Kidney capillary endothelial cell (primary cell): ENCODE measurements around the gene DNTT.
"Not testable (repeated sequence)": the region's sequence is repeated elsewhere in the genome, so short reads cannot be mapped to it uniquely, and the experiment has no call there.

ENCODE experiments used
- DNase-seq: peaks from one replicate; pipeline ENCODE4 v3.0.0-alpha.2; 2018; ENCODE audit warnings: low spot score

The DNTT gene

DNA sequence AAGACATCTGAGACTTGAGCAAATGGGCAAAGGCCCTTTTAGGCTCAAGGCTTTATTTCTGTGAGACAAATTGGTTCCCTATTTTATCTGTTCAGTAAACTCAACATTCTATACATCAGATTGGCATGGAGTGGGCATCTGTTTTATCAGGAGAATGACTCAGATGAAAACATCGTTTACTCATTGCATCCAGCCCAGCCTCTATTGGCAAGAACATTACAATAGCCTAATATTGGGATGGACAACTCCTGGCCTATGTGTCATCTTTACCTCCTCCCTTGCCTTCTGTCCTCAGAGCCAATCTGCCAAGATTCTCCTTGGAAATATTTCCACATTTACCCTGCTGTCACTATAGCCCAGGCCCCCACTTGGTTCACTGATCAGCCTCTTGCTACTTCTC lies 27.4 kb upstream of the DNTT start:
- no peak for DNase-seq

DNA sequence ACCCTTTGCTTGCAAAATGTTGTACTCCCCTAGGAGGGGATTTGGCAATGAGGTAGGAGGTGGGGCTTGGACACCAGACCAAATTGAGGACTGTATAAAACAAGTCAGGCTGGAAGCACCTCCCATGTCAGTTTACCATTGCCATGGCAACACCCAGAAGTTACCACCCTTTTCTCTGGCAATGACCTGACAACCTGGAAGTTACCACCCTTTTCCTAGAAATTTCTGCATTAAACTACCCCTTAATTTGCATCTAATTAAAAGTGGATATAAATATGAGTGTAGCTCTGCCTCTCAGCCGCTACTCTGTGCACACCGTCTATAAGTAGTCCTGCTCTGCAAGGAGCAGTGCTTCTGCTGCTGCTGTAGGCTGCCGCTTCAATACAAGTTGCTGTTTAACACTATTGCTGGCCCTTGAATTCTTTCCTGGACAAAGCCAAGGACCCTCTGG lies 25.0 kb upstream of the DNTT start:
- DNase-seq: no peak

DNA sequence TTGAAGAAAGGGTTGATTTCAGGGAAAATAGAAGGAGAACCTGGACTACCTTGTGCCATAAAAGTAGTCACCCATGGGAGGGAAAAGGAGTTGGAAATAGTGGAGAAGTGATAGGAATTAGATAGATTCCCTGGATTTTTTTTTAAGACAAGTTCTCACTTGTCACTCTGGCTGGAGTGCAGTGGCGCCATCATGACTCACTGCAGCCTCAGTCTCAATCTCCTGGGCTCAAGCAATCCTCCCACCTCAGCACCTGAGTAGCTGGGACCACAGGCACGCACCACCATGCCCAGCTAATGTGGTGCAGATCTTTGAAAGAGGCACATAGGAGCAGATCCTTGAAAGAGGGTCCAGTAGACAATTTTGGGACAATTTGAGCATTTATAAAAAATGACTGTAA lies 23.4 kb upstream of the DNTT start:
- DNase-seq: no peak

DNA sequence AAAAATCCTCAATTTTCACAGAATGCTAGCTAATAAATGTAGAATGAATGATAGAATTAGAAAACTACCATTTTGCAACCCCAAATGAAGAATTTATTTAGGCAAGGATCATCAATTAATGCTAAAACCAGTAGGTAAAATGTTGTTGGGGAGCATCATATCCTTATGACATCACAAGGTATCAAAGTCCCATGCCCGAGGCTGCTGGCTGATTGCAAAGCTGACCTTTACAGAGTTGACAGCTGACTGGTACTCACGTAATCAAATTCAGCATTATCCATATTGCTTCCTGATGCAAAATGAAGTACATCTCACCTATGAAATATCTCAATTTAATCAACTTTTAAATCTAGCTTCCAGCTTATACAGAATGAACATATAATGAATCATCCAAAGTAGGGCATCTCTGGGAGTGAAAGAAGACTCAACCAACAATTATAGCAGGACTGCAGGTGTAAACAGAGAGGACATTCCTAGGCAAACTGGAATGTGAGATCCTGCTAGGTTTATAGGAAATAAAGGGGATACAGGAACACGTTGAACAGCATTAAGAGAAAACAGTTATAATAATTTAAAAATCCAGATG lies 22.7 kb upstream of the DNTT start:
- no peak for DNase-seq

GRCh38 chr10:96283351-96283750 lies 20.9 kb upstream of the DNTT start:
- DNase-seq: no peak

DNA sequence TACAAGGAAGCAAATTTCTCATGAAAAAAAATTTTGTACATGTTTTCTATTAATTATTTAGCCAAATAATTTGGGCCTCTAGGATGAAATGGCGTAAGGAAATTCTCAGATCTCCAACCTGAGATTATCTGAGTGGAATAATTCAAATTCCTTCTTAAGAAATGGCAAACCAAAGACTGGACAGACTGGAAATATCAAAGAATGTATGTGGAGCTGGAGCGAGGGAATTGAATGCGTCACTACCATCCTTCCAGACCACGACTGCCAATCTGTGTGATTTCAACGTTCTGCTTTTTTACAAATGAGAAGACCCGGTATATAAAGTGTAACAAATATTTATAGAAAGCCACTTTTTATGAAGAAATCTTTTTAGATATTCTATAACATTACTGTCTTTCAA lies 20.5 kb upstream of the DNTT start:
- no peak for DNase-seq

DNA sequence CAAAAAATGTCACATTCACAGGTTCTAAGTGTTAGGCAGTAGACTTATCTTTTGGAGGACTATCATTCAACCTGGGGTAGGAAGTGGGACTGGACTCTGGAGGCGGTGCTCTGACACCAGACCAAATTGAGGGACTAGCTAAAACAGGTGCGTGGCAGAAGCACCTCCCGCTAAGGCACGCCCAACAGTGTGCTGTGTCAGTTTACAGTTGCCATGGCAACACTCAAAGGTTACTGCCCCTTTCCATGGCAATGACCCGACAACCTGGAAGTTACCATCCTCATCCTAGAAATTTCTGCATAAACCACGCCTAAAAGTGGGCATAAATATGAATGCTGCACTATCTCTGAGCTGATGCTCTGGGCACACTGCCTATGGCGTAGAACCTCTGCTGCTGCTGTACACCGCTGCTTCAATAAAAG lies 18.9 kb upstream of the DNTT start:
- DNase-seq: no peak

GRCh38 chr10:96287392-96288105 lies 16.7 kb upstream of the DNTT start:
- no peak for DNase-seq

DNA sequence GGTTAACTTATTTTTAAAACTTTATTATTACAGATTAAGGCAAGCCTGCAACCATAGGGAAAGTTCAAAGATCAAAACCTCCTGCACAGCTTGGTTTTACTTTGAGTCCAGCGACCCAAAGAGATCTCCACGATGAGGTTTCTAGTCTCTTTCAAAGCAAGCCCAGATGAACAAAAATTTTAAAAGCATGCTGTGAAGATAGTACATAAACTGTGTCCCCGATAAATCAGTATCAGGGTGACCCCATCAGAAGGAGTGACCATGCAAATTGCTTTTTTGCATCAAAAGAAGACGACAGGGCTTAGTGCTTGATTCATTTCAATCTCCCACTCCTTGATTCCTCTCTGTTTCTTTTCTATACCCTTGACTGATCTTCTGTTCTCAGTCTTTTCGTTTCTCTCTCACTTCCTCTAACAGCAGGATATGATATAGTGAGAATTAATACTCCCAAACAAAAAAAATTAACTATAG lies 16.0 kb upstream of the DNTT start:
- DNase-seq: no peak

DNA sequence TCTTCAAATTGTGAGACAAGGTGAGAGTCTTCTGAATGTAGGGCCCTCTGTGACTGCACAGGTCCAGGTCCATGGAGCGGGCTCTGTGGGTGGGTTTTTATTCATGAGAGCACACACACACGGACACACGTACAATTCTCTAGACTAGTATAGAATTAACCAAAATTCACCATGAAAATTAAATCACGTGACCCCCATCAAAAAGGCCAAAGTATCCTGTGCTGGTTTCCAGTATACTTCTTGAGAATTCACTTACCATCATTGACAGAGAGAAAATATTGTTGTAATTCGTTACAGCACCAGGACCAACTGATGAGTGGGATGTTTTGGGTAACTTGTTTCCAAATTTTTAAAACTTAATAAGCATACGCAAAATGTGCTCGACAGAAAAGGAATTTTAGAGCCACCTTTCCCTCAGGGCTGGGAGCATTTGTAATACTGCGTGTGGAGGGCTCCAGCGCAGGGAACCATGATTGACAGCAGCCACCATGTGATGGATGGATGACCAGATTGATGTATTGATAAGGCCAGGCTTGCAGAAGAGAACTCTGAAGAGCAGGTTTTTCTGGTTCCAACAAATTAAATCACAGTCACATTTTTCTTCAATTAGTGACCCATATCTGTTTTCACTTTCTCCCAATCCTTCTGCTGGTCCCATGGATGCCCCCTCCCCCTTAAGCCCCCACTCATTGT lies 14.9 kb upstream of the DNTT start:
- DNase-seq: no peak

DNA sequence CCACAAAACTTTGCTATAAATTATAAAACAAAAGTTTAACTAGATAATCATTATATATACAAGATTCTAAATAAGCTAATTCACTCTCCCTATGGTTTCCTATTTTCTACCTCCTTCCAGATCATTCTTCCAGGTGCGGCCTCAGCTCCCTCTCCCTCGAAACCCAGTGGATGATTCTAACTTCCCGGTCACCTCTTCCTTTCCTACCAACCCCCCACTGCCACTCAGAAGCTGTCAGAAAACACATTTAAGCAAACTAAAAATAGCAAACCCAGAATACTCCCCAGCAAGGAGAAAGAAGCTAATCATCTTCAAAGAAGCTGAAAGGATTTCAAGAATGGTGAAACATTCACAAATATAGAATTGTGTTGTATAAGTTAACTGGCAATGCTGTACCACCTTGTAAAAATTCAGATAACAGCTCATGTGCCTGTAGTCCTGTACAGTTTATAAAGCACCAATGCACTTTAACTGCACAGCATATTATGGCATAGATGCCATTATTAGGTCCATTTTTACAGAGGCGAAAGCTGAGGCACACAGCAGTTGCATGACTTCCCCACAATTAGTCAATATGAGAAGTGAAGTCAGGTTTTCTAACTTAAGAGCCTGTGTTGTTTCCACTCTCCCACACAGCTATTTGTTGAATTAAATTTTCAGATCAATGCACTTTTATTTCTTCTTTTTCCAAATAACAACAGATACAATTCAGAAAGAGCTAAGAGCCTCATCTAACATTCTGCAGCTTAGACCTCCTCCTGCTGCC lies 13.7 kb upstream of the DNTT start:
- DNase-seq: no peak

DNA sequence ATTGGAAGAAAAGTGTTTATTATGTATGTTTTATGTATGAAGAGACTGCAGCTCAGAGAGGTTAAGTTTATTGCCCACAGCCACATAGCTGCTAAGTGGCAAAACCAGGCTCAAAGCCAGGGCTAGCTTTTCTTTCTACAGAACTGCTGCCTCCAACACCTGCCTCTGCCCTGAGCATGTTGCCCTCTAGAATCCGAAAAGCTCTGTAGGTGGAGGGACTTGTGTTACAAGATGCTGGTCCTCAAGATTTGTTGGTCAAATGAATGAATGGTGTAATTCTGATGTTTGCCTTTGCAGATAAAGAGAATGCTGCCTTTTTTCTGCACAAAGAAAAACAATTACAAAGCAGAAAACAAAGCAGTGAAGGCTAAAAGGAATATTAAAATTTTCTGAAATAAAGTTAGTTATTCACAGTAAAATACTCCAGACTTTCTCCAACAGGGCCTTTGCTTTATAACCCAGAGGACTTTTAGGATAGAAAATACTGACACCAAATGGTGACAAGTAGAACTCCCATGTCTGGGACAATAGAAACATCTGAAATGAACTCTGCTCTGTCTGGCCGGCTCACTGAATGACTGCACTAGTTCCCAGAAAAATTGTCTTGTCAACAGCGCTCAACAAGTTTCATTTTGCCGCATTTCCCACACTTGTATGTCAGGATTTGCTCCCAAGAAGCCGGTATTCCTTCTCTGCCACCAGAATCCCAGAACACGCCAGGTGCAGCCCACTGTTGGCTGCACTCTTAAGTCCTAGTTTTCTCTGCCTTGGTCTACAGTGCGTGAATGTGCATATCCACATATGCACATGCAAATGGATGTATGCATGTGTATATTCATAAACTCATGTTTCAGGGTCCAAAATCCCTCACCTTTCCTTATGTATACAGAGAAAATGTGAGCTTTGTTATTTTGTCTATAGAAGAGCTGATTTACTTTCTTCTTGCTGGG lies 11.0 kb upstream of the DNTT start:
- DNase-seq: peak; percentile 53

GRCh38 chr10:96295475-96295874 lies 8.8 kb upstream of the DNTT start:
- DNase-seq: no peak

- no peak for DNase-seq
Observed at GRCh38 chr10:96297486-96297885, 6.7 kb upstream of the DNTT start.

DNA sequence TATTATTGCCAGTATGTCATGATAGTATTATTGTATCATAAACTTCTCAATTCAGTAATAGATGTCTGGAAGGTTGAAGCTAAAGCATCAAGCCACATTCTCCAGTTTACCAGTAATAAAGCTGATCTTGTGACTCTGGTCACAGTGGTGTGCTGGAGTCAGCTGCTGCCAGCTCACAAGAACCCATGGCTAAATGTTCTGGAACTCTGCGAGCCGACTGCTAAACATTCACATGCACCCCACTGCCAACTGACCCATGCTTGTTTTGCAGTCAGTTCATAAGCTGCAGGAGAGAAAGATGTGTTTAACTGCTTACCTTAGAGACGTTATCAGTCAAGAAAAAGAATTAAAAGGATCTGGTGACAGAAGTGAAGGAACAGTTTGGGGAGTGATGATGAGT lies 5.9 kb upstream of the DNTT start:
- no peak for DNase-seq

- DNase-seq: no peak
Observed at GRCh38 chr10:96299383-96299782, 4.9 kb upstream of the DNTT start.

- no peak for DNase-seq
Observed at GRCh38 chr10:96301616-96302015, 2.6 kb upstream of the DNTT start.

GRCh38 chr10:96305019-96305418 lies 785 bp downstream of the DNTT start:
- no peak for DNase-seq

GRCh38 chr10:96306516-96306915 lies 2.3 kb downstream of the DNTT start:
- no peak for DNase-seq

GRCh38 chr10:96308854-96309253 lies 4.6 kb downstream of the DNTT start:
- DNase-seq: not testable (repeated sequence)

- no peak for DNase-seq
Observed at GRCh38 chr10:96309628-96310320, 5.5 kb downstream of the DNTT start.
